ENCODE data around the gene USH2A.

Gene USH2A

DNA sequence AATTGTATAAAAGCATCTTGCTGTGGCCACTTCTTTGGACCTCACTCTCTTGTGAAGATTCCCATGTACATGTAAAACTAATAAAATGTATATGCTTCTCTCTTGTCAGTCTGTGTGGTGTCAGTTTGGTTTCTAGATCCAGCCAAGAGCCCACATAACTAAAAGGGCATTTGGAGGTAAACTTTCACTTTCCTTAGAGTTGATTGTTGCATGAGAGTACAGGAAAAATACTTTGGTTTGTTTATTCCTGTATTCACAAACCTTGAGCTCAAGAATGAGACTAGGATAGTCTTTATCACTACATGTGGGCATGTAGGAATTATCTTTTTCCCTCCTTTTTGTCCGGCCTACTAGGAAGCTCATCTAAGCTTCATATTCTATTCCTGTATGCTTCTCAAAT lies 805.3 kb downstream of the USH2A start:
- no peak for DNase-seq (ENCODE audit: extremely low read depth in 1 of 2, low read depth in 1 of 2)

- no peak for DNase-seq (ENCODE audit: extremely low read depth in 1 of 2, low read depth in 1 of 2)
These were observed 810.9 kb downstream of the USH2A start for GRCh38 chr1:215612391-215612790.

- no peak for DNase-seq (ENCODE audit: extremely low read depth in 1 of 2, low read depth in 1 of 2)
These were observed 814.6 kb downstream of the USH2A start for GRCh38 chr1:215608646-215609045.

DNA sequence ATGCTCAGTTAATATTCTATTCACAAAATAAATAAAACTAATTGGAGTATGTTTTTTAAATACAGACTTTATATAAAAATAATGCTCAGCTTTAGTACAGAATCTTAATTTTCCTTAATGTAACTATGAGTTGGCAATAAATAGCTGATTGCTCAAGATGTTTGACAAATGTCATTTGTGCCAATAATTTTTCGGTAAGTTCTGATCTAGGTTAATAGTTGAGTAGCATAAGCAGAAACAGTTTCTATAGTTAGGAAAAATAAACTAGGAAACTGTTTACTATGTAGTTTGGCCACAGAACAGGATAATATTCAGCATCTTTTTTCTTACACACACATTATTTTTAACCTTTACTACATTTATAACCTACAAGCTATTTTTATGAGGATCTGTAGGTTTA lies 815.8 kb downstream of the USH2A start:
- no peak for DNase-seq (ENCODE audit: extremely low read depth in 1 of 2, low read depth in 1 of 2)

GRCh38 chr1:215606564-215607168 lies 816.6 kb downstream of the USH2A start:
- DNase-seq (ENCODE audit: extremely low read depth in 1 of 2, low read depth in 1 of 2): no peak

DNA sequence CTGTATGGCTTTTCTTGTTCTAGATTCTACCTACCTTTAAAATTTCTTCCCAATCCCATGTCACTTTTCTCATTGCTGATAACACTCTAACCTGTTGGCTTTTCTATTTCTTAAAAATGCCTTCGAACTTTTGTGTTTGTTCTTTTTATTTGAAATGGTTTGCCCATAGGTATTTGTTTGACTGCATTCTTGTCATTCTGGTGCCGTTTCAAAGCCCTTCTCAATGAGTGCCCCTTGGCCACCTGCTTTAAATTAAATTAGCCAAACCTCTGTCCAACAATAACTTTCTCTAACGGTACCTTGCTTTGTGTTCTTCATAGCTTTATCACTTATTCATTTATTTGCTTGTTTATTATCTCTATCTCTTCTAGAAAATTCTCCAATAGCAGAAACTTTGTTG lies 817.2 kb downstream of the USH2A start:
- no peak for DNase-seq (ENCODE audit: extremely low read depth in 1 of 2, low read depth in 1 of 2)

DNA sequence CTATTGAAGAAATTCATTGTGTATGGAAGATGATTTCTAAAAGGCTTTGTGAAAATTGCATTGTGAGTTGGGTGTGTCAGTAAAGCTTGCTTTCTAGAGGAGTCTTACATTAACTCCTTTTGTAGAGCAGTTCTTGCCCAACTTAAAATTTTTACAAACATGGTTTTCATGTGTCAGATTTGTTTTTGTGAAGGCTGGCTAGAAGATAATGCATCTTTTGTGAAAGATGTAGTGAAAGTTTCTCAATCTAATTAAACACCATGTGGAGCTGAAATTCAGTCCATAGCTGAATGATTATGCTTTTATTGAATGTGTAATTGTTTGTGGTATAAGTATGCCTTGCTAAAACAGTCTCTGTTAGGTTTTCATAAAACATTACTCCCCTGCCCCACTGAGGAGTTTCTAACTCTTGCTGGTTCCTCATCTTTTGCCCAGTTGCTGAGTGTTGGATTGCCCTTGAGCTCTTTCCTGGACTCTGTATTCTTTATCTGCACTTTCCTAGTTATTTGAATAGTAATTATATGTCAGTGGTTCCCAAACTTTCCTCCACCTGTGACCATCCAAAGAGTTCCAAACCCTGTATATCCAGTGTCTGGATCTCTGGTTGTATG lies 818.1 kb downstream of the USH2A start:
- no peak for DNase-seq (ENCODE audit: extremely low read depth in 1 of 2, low read depth in 1 of 2)

DNA sequence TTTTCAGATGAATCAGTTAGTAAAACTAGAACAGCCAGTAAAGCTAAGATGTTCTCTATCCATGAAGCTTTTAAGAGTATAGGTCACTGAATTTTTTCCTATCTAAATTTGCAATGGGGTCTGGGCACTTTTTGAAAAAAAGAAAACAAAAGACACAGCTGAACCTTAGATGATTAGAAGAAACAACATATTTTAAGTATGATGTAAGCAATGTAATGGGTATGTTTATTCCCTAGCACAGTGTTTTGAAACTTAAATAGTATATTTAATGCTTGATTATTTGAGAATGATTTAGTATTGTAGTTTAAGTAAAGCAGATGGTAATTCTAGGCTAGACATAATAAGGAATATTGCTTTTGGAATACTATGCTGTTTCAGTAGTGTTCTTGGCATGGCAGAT lies 819.9 kb downstream of the USH2A start:
- no peak for DNase-seq (ENCODE audit: extremely low read depth in 1 of 2, low read depth in 1 of 2)

GRCh38 chr1:215601276-215601675 lies 822.0 kb downstream of the USH2A start:
- no peak for DNase-seq (ENCODE audit: extremely low read depth in 1 of 2, low read depth in 1 of 2)

- no peak for DNase-seq (ENCODE audit: extremely low read depth in 1 of 2, low read depth in 1 of 2)
These were observed 822.4 kb downstream of the USH2A start for GRCh38 chr1:215600867-215601266.

DNA sequence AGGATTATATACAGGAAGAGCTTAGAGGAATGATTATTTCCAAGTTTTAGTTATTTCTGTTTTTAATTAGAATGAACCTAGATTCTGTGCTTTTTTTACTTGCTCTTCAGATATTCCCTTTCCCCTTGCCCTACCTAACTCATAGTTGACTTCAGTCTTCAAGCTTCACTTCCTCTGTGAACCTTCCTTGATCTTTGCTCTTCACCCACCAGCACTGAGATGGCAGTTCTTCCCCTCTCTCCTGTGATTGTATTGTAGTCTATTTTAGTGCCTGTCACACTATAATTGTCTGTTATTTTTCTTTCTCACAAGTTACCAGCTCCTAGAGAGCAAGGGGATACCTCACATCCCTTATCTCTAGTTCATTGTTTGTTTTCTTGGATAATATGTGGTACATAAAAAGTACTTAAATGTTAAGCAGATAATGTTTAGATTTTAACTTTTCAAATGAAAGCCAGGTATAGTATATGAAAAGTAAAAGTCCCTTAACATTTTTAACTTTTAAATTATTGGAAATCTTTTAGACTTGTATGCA lies 822.9 kb downstream of the USH2A start:
- no peak for DNase-seq (ENCODE audit: extremely low read depth in 1 of 2, low read depth in 1 of 2)

DNA sequence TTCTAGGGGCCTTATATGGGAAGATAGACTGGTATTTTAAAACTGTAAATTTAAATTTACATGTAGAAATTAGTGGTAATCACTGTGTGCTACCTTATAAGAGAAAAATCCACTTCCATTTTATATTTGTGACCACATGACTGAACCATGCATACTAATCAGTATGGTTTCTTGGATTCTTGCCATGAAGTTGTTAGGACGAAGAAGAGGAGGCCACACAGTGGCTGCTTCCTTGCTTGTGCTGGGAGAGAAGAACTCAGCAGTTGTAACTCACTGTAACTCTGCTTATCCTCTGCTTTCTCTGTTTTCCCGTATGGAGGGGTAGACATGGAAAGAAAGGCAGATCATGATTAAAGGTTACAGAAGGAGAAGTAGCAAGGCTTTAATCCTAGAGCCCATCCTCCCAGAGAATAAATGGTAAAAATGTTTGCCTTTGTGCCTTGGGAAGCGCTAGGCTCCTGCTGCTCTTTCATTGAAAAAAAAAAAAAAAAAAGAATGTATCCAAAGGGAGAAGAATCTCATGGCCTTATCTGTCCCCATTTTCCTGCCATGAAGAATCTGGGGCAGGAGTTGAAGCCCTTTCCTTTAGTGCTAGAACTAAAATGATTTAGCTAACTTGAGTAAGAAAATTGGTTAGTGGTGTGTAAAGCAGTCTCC lies 823.7 kb downstream of the USH2A start:
- DNase-seq (ENCODE audit: extremely low read depth in 1 of 2, low read depth in 1 of 2): no peak

- DNase-seq (ENCODE audit: extremely low read depth in 1 of 2, low read depth in 1 of 2): no peak
These were observed 825.3 kb downstream of the USH2A start for GRCh38 chr1:215597961-215598360.

- no peak for DNase-seq (ENCODE audit: extremely low read depth in 1 of 2, low read depth in 1 of 2)
These were observed 828.0 kb downstream of the USH2A start for GRCh38 chr1:215595231-215595630.

DNA sequence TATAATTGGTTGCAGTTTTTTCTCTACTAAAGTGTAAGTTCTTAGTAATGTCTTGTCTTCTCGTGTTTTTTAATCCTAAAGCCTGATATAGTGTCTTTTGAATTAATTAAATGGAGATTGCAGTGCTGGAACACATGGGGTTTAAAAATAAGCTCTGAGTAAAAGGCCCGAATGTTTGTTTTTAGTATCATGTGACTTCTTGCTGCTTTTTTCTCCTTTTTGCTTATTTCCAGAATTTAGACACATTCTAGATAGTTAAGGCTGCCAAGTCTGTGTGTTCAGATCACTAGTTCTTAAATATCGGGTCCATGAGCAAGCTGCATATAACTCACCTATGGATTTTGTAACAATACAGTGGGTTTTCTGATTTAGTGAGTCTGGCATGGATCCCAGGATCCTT lies 828.6 kb downstream of the USH2A start:
- DNase-seq (ENCODE audit: extremely low read depth in 1 of 2, low read depth in 1 of 2): no peak

GRCh38 chr1:215590779-215591491 lies 832.3 kb downstream of the USH2A start:
- no peak for DNase-seq (ENCODE audit: extremely low read depth in 1 of 2, low read depth in 1 of 2)

DNA sequence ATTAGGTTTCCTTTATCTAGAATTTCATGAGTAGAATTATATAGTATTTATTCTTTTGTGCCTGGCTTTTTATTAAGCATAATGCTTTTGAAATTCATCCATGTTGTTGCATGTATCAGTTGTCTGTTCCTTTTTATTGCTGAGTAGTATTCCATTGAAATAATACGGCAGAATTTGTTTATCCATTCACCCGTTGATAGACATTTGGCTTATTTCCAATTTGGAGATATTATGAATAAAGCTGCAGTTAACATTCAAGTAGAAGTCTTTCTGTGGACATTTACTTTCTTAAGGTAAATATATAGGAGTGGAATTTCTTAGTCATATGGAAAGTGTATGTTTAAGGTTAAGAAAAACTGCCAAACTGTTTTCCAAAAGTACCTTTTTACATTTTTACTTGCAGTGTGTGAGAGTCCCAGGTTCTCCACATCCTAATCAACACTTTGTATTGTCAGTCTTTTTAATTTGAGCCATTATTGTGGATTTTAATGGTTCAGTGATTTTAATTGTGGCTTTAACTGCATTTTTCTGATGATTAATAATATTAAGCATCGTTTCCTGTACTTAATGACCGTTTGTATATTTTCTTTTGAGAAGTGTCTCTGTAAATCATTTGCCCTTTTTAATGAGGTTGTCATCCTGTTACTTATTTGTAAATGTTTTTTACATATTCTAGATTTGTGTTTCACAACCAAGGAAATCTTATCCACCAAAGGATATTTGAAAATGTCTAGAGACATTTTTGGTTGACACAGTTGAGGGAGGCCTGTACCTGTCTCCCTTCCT lies 833.4 kb downstream of the USH2A start:
- DNase-seq (ENCODE audit: extremely low read depth in 1 of 2, low read depth in 1 of 2): no peak

DNA sequence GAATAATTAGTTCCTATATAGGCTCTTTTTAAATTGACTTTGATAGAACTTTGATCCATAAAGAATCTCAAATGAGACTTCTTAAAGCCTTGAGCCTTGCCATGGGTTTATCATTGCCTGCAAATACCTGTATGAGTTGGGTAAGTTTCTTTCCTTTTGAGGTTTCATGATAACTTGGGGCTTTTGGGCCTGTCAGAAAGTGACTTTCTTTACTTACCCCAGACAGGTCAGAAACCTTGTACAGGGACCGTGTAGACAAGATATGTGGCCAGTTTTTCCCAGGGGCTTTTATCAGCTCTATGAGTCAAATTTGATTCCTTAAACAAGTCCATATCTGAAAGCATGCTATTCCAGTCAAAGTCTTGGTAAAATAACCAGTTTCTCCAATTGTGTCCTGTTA lies 838.9 kb downstream of the USH2A start:
- DNase-seq (ENCODE audit: extremely low read depth in 1 of 2, low read depth in 1 of 2): no peak

DNA sequence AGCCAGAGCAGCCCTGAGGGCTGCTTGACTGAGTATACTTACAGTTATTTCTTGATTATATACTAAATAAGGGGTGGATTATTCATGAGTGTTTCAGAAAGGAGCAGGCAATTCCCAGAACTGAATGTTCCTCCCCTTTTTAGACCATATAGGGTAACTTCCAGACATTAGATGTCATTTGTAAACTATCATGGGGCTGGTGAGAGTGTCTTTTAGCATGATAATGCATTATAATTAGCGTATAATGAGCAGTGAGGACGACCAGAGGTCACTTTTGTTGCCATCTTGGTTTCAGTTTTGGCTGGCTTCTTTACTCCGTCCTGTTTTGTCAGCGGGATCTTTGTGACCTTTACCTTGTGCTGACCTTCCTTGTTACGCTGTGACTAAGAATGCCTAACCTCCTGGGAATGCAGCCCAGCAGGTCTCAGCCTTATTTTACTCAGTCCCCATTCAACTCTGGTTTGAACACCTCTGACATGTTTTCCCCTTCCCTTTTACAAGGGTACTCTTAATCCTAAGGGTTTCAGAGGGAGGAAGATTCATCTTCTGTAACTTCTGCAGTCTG lies 840.0 kb downstream of the USH2A start:
- no peak for DNase-seq (ENCODE audit: extremely low read depth in 1 of 2, low read depth in 1 of 2)

GRCh38 chr1:215581896-215582295 lies 841.4 kb downstream of the USH2A start:
- DNase-seq (ENCODE audit: extremely low read depth in 1 of 2, low read depth in 1 of 2): no peak
